Activated CD4-positive, alpha-beta T cell treated with anti-CD3 and anti-CD28 coated beads for 36 hours (primary cell): Measurements from ENCODE around the gene B4GALT4. TPM values are rescaled to one million over a fixed set of nuclear protein-coding genes. Genes with fewer than 3 reads are reported as not detected.
A peak's percentile ranks its signal among the peaks of the same experiment; 100 is the strongest.
"Not testable (repeated sequence)": the region's sequence is repeated elsewhere in the genome, so short reads cannot be mapped to it uniquely, and the experiment has no call there.

Experiments
- ATAC-seq: fragments of 200-7000 bp; cut with Tn5 transposase; one replicate; pipeline ENCODE4 v1.10.0; 2021; ENCODE audit warnings: mild to moderate bottlenecking, moderate library complexity
- CTCF ChIA-PET: fragments of 350-600 bp; sonication (Branson Sonifier 250); formaldehyde crosslinking; loops from one replicate; lab custom pipeline; 2021; ENCODE audit warnings: antibody characterized with exemption; lab: Charles Lee
- POLR2A ChIA-PET: fragments of 350-600 bp; sonication (Branson Sonifier 250); formaldehyde crosslinking; loops from one replicate; lab custom pipeline; 2021; ENCODE audit warnings: antibody characterized with exemption, inconsistent platforms; lab: Charles Lee
- DNase-seq: peaks from one replicate; pipeline ENCODE4 v3.0.0-alpha.2; 2020
- H3K27ac Mint-ChIP-seq: one replicate; pipeline ENCODE4 v1.8.0; 2021; ENCODE audit warnings: mixed read lengths
- H3K27me3 Mint-ChIP-seq: one replicate; pipeline ENCODE4 v1.8.0; 2021; ENCODE audit warnings: mixed read lengths
- H3K36me3 Mint-ChIP-seq: one replicate; pipeline ENCODE4 v1.8.0; 2021; ENCODE audit warnings: low read depth, mixed read lengths
- H3K4me1 Mint-ChIP-seq: one replicate; pipeline ENCODE4 v1.8.0; 2021; ENCODE audit warnings: mixed read lengths
- H3K4me3 Mint-ChIP-seq: one replicate; pipeline ENCODE4 v1.8.0; 2021; ENCODE audit warnings: mild to moderate bottlenecking, moderate library complexity, mixed read lengths
- H3K9me3 Mint-ChIP-seq: one replicate; pipeline ENCODE4 v1.8.0; 2021; ENCODE audit warnings: low read depth, mixed read lengths
- intact Hi-C, 2 experiments: fragments of 100-400 bp; cut with DNase I in 1 of 2; cut with micrococcal nuclease in 1 of 2; formaldehyde crosslinking; loops; one replicate each; pipeline versions ENCODE4 v1.14.2 to v1.15.1; 2022 to 2024; cut with DNase I, micrococcal nuclease
- total RNA-seq, 2 experiments: library from RNA; stranded (reverse); gene quantifications; one replicate each; pipeline ENCODE4 v1.2.3, GENCODE V29; 2021

Gene B4GALT4, protein sequence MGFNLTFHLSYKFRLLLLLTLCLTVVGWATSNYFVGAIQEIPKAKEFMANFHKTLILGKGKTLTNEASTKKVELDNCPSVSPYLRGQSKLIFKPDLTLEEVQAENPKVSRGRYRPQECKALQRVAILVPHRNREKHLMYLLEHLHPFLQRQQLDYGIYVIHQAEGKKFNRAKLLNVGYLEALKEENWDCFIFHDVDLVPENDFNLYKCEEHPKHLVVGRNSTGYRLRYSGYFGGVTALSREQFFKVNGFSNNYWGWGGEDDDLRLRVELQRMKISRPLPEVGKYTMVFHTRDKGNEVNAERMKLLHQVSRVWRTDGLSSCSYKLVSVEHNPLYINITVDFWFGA
- total RNA-seq = 10 to 100 TPM; 16.6 to 16.7 TPM

DNA sequence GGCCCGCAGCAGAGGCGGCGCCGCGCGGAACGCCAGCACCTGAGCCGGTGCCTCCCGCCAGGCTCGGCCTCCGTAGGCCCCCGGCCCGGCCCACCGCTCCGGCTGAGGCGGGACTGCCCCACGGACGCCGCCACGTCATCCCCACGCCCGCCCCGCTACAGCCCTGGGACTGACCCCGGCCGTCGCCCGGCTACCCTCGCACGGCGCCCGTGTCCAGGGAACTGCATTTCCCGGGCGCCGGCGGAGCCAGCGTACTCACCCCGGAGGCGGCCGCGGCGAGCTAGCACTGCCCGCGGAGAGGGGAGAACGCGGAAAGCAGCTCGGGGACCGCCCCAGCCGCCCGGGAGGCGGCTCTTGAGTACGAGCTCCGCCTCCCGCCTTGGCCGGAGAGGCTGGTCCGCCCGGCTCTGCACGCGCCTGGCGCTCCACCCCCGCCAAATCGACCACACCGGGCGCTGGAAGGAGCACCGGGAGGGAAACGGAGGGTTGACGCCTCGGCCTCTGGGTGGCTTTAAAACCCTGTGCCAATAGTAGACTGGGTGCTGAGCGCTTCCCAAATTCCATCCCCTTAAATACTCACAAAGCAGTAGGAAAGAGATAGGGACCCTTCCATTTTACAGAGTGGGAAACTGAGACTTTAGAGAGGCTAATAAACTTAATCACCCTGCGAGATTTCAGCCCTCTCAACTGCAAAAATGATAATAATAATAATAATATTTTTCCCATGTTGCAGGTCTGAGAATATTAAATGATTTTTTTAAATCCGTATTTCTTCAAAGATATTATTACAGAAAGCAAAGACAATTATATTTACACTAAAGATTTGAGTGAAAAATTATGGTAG, at the start of gene B4GALT4:
B4GALT4 (minus strand) TSS at position 288 of the 844 bp plus-strand sequence. CDS start 10,779 bp downstream, outside the sequence.
- Mint-ChIP-seq H3K4me3 (peak within 1 kb of the TSS; percentile 89), H3K36me3 (peaks cover 15% of the 10 kb centered on the region), H3K27ac (peak within 1 kb of the TSS; percentile 99), H3K27me3 (no peaks in the 10 kb centered on the region), H3K9me3 (no peaks in the 10 kb centered on the region), H3K4me1 (peaks cover 40% of the 10 kb centered on the region)
- intact Hi-C loops = loop anchor here (1.0 to 2.0 kb wide), 16 partner anchors 22 to 854 kb away; partner anchors contain the start of genes ARHGAP31 (in 2 of the 2), COX17 (in 1 of the 2), GSK3B (in 1 of the 2) and IGSF11 (in 1 of the 2)
- DNase-seq (peak; percentile 86), ATAC-seq (peak; percentile 75)
- ChIA-PET POLR2A (interaction anchor here (1.2 to 2.1 kb wide), 3 partner anchors 21 to 223 kb away, joined by 5 to 10 read pairs (median 8); partner anchors contain the start of gene TMEM39A), CTCF (interaction anchor here (0.5 to 3.3 kb wide), 42 partner anchors 11 to 440 kb away, joined by 3 to 40 read pairs (median 4); partner anchors contain the start of genes ARHGAP31, COX17, IGSF11 and TEX55)

DNA sequence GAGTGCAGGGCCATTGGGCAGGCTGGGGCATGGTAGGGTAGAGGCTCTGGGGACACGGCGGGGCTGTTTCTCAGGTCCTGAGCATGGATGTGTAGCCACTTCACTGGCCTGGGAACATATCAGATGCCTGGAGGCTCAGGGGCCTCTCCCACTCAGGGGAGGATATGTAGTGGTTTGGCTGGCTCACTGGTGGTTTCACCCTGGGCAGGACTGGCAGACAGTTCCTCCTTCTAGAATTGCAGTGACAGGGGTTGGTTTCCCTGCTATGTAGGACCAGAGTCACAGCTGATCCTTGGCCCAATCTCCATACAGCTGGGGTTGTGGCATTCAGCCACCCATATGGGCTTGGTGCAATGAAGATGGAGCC, 48.7 kb upstream of the B4GALT4 start:
- POLR2A ChIA-PET = no interaction called here
- Mint-ChIP-seq H3K36me3 (peaks cover 7% of the 10 kb centered on the region), H3K27ac (no peak overlapping the region), H3K4me1 (peaks cover 19% of the 10 kb centered on the region), H3K27me3 (no peaks in the 10 kb centered on the region), H3K9me3 (peaks cover 18% of the 10 kb centered on the region), H3K4me3 (no peak overlapping the region)
- intact Hi-C loops = no loop called here
- CTCF ChIA-PET = no interaction called here
- no peak for DNase-seq
- ATAC-seq = no peak

DNA sequence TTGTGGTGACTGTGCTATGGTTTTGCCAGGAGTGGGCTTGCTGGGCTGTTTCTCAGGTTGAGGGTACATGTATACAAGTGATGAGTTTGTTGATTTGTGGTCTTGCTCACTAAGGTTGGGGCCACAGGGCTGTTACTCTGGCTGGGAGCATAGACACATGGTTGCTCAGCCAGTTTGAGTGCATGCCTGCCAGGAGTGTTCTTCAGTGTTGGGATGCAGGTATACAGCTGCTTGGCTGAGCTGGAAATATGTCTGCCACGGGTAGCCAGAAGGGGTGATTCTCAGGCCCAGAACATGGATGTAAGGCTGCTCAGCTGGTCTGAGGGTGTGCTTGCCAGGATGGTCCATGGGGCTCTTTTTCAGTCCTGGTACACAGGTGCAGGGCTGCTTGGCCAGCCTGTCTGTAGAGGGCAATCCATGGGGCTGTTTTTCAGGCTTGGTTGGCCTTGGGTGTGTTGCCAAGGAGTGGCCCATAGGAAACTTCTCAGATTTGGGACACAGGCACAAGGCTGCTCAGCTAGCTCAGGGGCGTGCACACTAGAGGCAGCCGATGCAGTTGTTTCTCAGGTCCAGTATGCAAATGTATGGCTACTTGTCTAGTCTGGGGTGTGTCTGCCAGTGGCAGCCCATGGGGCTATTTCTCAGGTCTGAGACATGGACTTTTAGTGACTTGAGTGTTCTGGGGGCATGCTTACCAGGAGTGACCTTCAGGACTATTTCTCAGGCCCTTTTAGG, 48.2 kb upstream of the B4GALT4 start:
- Mint-ChIP-seq H3K36me3 (peaks cover 7% of the 10 kb centered on the region), H3K27ac (no peak overlapping the region), H3K4me1 (peaks cover 19% of the 10 kb centered on the region), H3K9me3 (peaks cover 18% of the 10 kb centered on the region), H3K27me3 (no peaks in the 10 kb centered on the region), H3K4me3 (no peak overlapping the region)
- intact Hi-C loops = no loop called here
- no peak for ATAC-seq
- POLR2A ChIA-PET = no interaction called here
- no peak for DNase-seq
- CTCF ChIA-PET = no interaction called here

DNA sequence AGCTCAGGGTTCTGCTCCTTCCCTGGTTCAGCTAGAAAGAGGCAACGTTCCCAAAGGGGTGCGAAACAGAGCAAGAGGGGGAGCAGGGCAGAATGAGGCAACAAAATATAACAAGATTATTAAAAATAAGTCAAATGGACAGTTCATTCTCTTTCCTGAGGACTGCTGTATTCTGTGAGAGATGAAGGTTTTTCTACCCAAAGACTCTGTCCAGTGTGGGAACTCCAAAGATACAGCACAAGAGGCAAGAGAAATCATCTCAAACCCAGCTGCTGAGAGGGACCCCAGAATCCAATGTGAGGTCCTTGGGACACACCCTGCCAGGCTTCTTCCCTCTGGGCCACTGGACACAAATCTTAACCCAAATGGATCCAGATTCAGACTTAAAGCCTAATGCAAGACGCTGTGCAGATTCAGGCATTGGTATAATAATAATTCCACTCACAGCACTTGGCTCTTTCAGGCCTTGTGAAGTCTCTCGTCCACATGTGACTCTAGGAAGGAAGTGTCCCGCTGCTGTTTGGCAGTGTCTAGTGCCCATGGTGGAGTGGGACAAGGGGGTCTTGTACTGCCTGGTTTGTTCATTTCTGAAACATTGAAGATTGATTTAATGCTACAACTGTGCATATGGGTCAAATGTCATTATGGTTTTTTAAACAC, 39.0 kb upstream of the B4GALT4 start:
- ChIA-PET POLR2A (no interaction called here), CTCF (interaction anchor here (1.2 kb wide), 2 partner anchors 11 to 397 kb away, joined by 3 read pairs; no protein-coding TSS in a partner anchor)
- H3K27me3 Mint-ChIP-seq = no peaks in the 10 kb centered on the region
- H3K36me3 Mint-ChIP-seq = peaks cover 12% of the 10 kb centered on the region
- intact Hi-C loops = loop anchor here (5.0 to 10.0 kb wide), 2 partner anchors 183 to 405 kb away; partner anchors contain the start of gene TMEM39A (in 1 of the 2)
- H3K9me3 Mint-ChIP-seq = peaks cover 19% of the 10 kb centered on the region
- peaks cover 10% of the 10 kb centered on the region for H3K4me1 Mint-ChIP-seq
- no peak overlapping the region for H3K4me3 Mint-ChIP-seq
- DNase-seq = no peak
- H3K27ac Mint-ChIP-seq = no peak overlapping the region
- no peak for ATAC-seq

DNA sequence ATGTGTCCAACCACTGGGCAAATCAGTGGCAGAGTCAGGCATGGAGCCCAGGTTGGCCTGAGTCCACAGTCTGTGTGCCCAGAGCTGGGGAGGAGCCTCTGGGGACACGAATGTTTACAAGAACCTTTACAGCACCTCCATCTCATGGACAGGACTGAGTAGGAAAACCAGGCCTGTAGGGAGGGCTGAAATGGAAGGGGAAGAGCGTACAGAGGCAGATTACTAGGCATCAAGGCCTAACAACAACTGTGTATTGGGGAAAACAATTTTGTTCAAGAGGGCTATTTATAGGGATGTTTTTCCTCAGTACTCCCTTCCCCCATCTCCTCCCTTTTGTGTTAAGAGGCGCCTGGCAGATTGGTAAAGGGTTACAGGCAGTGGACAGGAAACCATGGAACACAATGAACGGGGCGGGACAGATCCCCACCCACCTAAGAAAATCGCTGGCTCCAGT, 38.5 kb upstream of the B4GALT4 start:
- DNase-seq (no peak), ATAC-seq (no peak)
- Mint-ChIP-seq H3K36me3 (peaks cover 12% of the 10 kb centered on the region), H3K9me3 (peaks cover 18% of the 10 kb centered on the region), H3K27ac (no peak overlapping the region), H3K4me1 (peaks cover 14% of the 10 kb centered on the region), H3K27me3 (no peaks in the 10 kb centered on the region), H3K4me3 (no peak overlapping the region)
- ChIA-PET POLR2A (no interaction called here), CTCF (interaction anchor here (1.2 kb wide), 2 partner anchors 11 to 397 kb away, joined by 3 read pairs; no protein-coding TSS in a partner anchor)
- intact Hi-C loops = loop anchor here (5.0 to 10.0 kb wide), 2 partner anchors 183 to 406 kb away; partner anchors contain the start of gene TMEM39A (in 1 of the 2)

DNA sequence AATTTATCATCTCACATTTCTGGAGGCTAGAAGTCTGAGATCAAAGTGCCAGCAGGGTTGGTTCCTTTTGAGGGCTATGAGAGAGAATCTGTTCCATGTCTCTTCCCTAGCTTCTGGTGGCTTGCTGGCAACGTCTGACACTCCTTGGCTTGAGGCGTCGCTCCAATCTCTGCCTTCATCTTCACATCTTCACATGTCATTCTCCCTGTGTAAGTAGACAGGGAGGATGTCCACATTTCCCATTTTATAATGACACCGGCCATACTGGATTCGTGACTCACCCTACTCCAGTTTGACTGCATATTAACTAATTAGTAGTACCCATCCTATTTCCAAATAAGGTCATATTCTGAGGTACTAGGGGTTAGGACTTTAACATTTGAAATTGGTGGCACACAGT, 36.0 kb upstream of the B4GALT4 start:
- H3K36me3 Mint-ChIP-seq = peaks cover 2% of the 10 kb centered on the region
- H3K4me3 Mint-ChIP-seq = no peak overlapping the region
- ChIA-PET POLR2A (no interaction called here), CTCF (interaction anchor here (1.0 to 1.6 kb wide), 2 partner anchors 20 to 65 kb away, joined by 3 to 5 read pairs; no protein-coding TSS in a partner anchor)
- no peaks in the 10 kb centered on the region for H3K27me3 Mint-ChIP-seq
- no peak overlapping the region for H3K27ac Mint-ChIP-seq
- intact Hi-C loops = loop anchor here (5.0 to 10.0 kb wide), 2 partner anchors 186 to 408 kb away; partner anchors contain the start of gene TMEM39A (in 1 of the 2)
- peaks cover 14% of the 10 kb centered on the region for H3K4me1 Mint-ChIP-seq
- no peak for ATAC-seq
- peaks cover 3% of the 10 kb centered on the region for H3K9me3 Mint-ChIP-seq
- no peak for DNase-seq

DNA sequence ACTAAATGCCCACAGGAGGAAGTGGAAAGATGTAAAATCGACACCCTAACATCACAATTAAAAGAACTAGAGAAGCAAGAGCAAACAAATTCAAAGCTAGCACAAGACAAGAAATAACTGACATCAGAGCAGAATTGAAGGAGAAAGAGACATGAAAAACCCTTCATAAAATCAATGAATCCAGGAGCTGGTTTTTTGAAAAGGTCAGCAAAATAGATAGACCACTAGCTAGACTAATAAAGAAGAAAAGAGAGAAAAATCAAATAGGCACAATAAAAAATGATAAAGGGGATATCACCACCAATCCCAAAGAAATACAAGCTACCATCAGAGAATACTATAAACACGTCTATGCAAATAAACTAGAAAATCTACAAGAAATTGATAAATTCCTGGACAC, 29.5 kb upstream of the B4GALT4 start:
- DNase-seq, H3K4me1 Mint-ChIP-seq, H3K27me3 Mint-ChIP-seq, POLR2A ChIA-PET, H3K36me3 Mint-ChIP-seq, H3K4me3 Mint-ChIP-seq, H3K9me3 Mint-ChIP-seq, ATAC-seq, H3K27ac Mint-ChIP-seq: not testable (repeated sequence)
- intact Hi-C loops = loop anchor here in 1 of 2 experiments (10.0 kb wide), 1 partner anchor 415 kb away; no protein-coding TSS in a partner anchor
- CTCF ChIA-PET = interaction anchor here (2.1 kb wide), 1 partner anchor 29 kb away, joined by 4 read pairs; the partner anchor contains the start of gene B4GALT4

GRCh38 chr3:119261055-119261454, 20.4 kb upstream of the B4GALT4 start:
- intact Hi-C loops = no loop called here
- ChIA-PET POLR2A (interaction anchor here (0.6 kb wide), 2 partner anchors 31 to 87 kb away, joined by 3 to 4 read pairs; no protein-coding TSS in a partner anchor), CTCF (interaction anchor here (0.8 kb wide), 1 partner anchor 20 kb away, joined by 4 read pairs; no protein-coding TSS in a partner anchor)
- DNase-seq (no peak), ATAC-seq (no peak)
- peaks cover 4% of the 10 kb centered on the region for H3K4me1 Mint-ChIP-seq
- no peaks in the 10 kb centered on the region for H3K9me3 Mint-ChIP-seq
- H3K4me3 Mint-ChIP-seq = no peak overlapping the region
- H3K27ac Mint-ChIP-seq = no peak overlapping the region
- H3K36me3 Mint-ChIP-seq = no peaks in the 10 kb centered on the region
- no peaks in the 10 kb centered on the region for H3K27me3 Mint-ChIP-seq

- intact Hi-C loops = no loop called here
- Mint-ChIP-seq H3K27ac (no peak overlapping the region), H3K36me3 (no peaks in the 10 kb centered on the region), H3K9me3 (no peaks in the 10 kb centered on the region), H3K4me3 (no peak overlapping the region), H3K27me3 (no peaks in the 10 kb centered on the region), H3K4me1 (peaks cover 4% of the 10 kb centered on the region)
- DNase-seq (no peak), ATAC-seq (no peak)
- ChIA-PET POLR2A (no interaction called here), CTCF (no interaction called here)
These were observed 19.1 kb upstream of the B4GALT4 start for GRCh38 chr3:119259821-119260220.

- Mint-ChIP-seq H3K36me3 (no peaks in the 10 kb centered on the region), H3K4me1 (peaks cover 4% of the 10 kb centered on the region), H3K9me3 (no peaks in the 10 kb centered on the region), H3K27ac (no peak overlapping the region), H3K27me3 (no peaks in the 10 kb centered on the region), H3K4me3 (no peak overlapping the region)
- ATAC-seq (no peak), DNase-seq (no peak)
- intact Hi-C loops = no loop called here
- POLR2A ChIA-PET = no interaction called here
- CTCF ChIA-PET = interaction anchor here (1.0 to 1.7 kb wide), 2 partner anchors 12 to 115 kb away, joined by 3 to 6 read pairs; no protein-coding TSS in a partner anchor
These were observed 18.2 kb upstream of the B4GALT4 start for GRCh38 chr3:119258915-119259314.
